MM.1S (cell line): ENCODE results near the gene WIZ.

ENCODE experiments used
- DNase-seq: peaks from one replicate; pipeline ENCODE4 v3.0.0-alpha.2; 2015
- H2AFZ ChIP-seq: fragments of 300-600 bp; sonication (generic); 2 replicates; pipeline ENCODE4 v1.6.0; 2016; ENCODE audit warnings: antibody characterized with exemption, low read length
- H3F3A ChIP-seq: fragments of 300-600 bp; sonication (generic); 2 replicates; pipeline ENCODE4 v1.6.1; 2016; ENCODE audit warnings: mild to moderate bottlenecking, antibody characterized with exemption, low read length, moderate library complexity, mixed read lengths; ENCODE audit not compliant: insufficient read depth
- H3K27ac ChIP-seq: fragments of 300-600 bp; sonication (generic); 2 replicates; pipeline ENCODE4 v1.5.1; 2016; ENCODE audit warnings: mild to moderate bottlenecking, low read length
- H3K27me3 ChIP-seq: fragments of 300-600 bp; sonication (generic); replicated peaks from 2 replicates; pipeline ENCODE4 v1.6.0; 2016; ENCODE audit warnings: low read length; ENCODE audit not compliant: insufficient read depth
- H3K36me3 ChIP-seq: fragments of 300-600 bp; sonication (generic); replicated peaks from 2 replicates; pipeline ENCODE4 v1.6.1; 2016; ENCODE audit warnings: mild to moderate bottlenecking, low read length, mixed read lengths; ENCODE audit not compliant: insufficient read depth
- H3K4me1 ChIP-seq: fragments of 300-600 bp; sonication (generic); 2 replicates; pipeline ENCODE4 v1.6.1; 2016; ENCODE audit warnings: low read length, mixed read lengths
- H3K4me2 ChIP-seq: fragments of 300-600 bp; sonication (generic); 2 replicates; pipeline ENCODE4 v1.6.0; 2016; ENCODE audit warnings: low read depth, low read length
- H3K4me3 ChIP-seq: fragments of 300-600 bp; sonication (generic); 2 replicates; pipeline ENCODE4 v1.5.1; 2016; ENCODE audit warnings: low read length, mixed read lengths
- H3K79me2 ChIP-seq: fragments of 300-600 bp; sonication (generic); 2 replicates; pipeline ENCODE4 v1.6.1; 2016; ENCODE audit warnings: mixed run types, low read length, mixed read lengths
- H3K9ac ChIP-seq: fragments of 300-600 bp; sonication (generic); 2 replicates; pipeline ENCODE4 v1.6.1; 2016; ENCODE audit warnings: low read length, mixed read lengths
- H3K9me2 ChIP-seq: fragments of 300-600 bp; sonication (generic); replicated peaks from 2 replicates; pipeline ENCODE4 v1.6.1; 2016; ENCODE audit warnings: mild to moderate bottlenecking, low read length, mixed read lengths; ENCODE audit not compliant: insufficient read depth
- H3K9me3 ChIP-seq: fragments of 300-600 bp; sonication (generic); replicated peaks from 2 replicates; pipeline ENCODE4 v1.6.1; 2016; ENCODE audit warnings: mild to moderate bottlenecking, low read length, mixed read lengths; ENCODE audit not compliant: insufficient read depth
- H4K20me1 ChIP-seq: fragments of 300-600 bp; sonication (generic); 2 replicates; pipeline ENCODE4 v1.6.1; 2016; ENCODE audit warnings: mild to moderate bottlenecking, low read length, moderate library complexity, mixed read lengths; ENCODE audit not compliant: insufficient read depth
- CTCF ChIP-seq: fragments of 300-600 bp; sonication (generic); IDR thresholded peaks from 2 replicates; pipeline ENCODE4 v1.5.1; 2016; ENCODE audit warnings: antibody characterized with exemption, low read length, mixed read lengths
- EZH2 ChIP-seq: fragments of 300-600 bp; sonication (generic); optimal IDR thresholded peaks from 2 replicates; pipeline ENCODE3; 2017; ENCODE audit warnings: low read depth, mild to moderate bottlenecking, antibody characterized with exemption, low read length, mixed read lengths
- EZH2phosphoT487 ChIP-seq: fragments of 300-600 bp; sonication (generic); IDR thresholded peaks from 2 replicates; pipeline ENCODE4 v1.6.1; 2018; ENCODE audit warnings: antibody characterized with exemption, low read length

Gene WIZ

GRCh38 chr19:15400521-15401396 is 49.0 kb downstream of the WIZ start:
- no peaks in the 10 kb centered on the region for H3K4me1 ChIP-seq
- H3K4me2 ChIP-seq, result no peak overlapping the region
- H3K9me2 ChIP-seq, result no peaks in the 10 kb centered on the region
- no peak overlapping the region for H3K9ac ChIP-seq
- TF ChIP-seq EZH2 (no peak), CTCF (no peak), EZH2phosphoT487 (no peak)
- H3K4me3 ChIP-seq, result no peak overlapping the region
- no peak overlapping the region for H3K27ac ChIP-seq
- DNase-seq, result no peak
- H2AFZ ChIP-seq, result no peak overlapping the region
- peaks cover 4% of the 10 kb centered on the region; the same call in 1 of the 2 replicates for H4K20me1 ChIP-seq
- peaks cover 51% of the 10 kb centered on the region for H3K79me2 ChIP-seq
- H3K27me3 ChIP-seq, result no peaks in the 10 kb centered on the region
- no peaks in the 10 kb centered on the region for H3F3A ChIP-seq
- H3K9me3 ChIP-seq, result no peaks in the 10 kb centered on the region
- H3K36me3 ChIP-seq, result no peaks in the 10 kb centered on the region; the same call in 1 of the 2 replicates

GRCh38 chr19:15399635-15400034 is 50.1 kb downstream of the WIZ start:
- H3K9me2 ChIP-seq, result no peaks in the 10 kb centered on the region

GRCh38 chr19:15399234-15399515 is 50.6 kb downstream of the WIZ start:
- Histone ChIP-seq H3K9ac (no peak overlapping the region), H3K79me2 (peaks cover 36% of the 10 kb centered on the region), H4K20me1 (no peaks in the 10 kb centered on the region), H3K9me2 (no peaks in the 10 kb centered on the region), H3K36me3 (no peaks in the 10 kb centered on the region; the same call in 1 of the 2 replicates), H3K4me3 (no peak overlapping the region), H3F3A (no peaks in the 10 kb centered on the region), H3K4me2 (no peak overlapping the region), H3K4me1 (no peaks in the 10 kb centered on the region), H3K9me3 (no peaks in the 10 kb centered on the region), H2AFZ (no peak overlapping the region), H3K27ac (no peak overlapping the region), H3K27me3 (no peaks in the 10 kb centered on the region)
- TF ChIP-seq CTCF, result no peak
- no peak for DNase-seq

More at GRCh38 chr19:15399635-15400034, 50.1 kb downstream of the WIZ start:
- Histone ChIP-seq H3K27me3 (no peaks in the 10 kb centered on the region), H3K4me2 (no peak overlapping the region), H4K20me1 (peaks cover 1% of the 10 kb centered on the region; the same call in 1 of the 2 replicates), H3F3A (no peaks in the 10 kb centered on the region), H2AFZ (no peak overlapping the region), H3K79me2 (peaks cover 40% of the 10 kb centered on the region), H3K4me3 (no peak overlapping the region), H3K9me3 (no peaks in the 10 kb centered on the region), H3K4me1 (no peaks in the 10 kb centered on the region), H3K36me3 (no peaks in the 10 kb centered on the region; the same call in 1 of the 2 replicates), H3K9ac (no peak overlapping the region), H3K27ac (no peak overlapping the region)
- TF ChIP-seq CTCF (no peak), EZH2 (no peak), EZH2phosphoT487 (no peak)
- DNase-seq, result no peak
